ENCODE measurements around the gene FAM241B. TPM values are rescaled to one million over a fixed set of nuclear protein-coding genes. Genes with fewer than 3 reads are reported as not detected.

Gene FAM241B
- total RNA-seq, 1 donor from 2014 or later = not detected

DNA sequence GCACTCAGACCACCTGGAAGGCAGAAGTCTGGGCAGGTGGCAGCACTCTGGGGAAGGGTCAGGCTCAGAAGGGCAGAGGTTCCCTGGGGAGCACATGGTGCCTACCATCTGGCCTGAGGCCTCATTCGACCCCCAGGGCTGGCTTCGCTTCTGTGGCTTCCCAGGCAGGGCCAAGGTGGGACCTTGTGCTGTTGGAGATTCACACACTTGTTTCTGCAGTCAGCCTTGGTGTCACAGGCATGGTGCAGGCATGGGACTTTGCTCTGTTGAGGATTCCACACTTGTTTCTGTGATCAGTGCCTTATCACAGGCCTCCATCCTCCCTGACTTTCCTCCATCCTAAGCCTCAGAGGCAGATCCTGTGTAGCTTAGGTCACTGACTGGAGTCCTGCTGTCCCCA, 11.3 kb upstream of the FAM241B start:
- no peaks in the 10 kb centered on the region for H3K4me1 ChIP-seq (ENCODE audit: control insufficient read depth in 3 of 3, insufficient read depth in 3 of 3, low read length in 3 of 3)
- H3K27me3 ChIP-seq (ENCODE audit: control insufficient read depth in 3 of 3, insufficient read depth in 3 of 3, low read length in 3 of 3) = peaks cover 2 to 7% (median 3%) of the 10 kb centered on the region in 3 donors

GRCh38 chr10:69619626-69620025, 10.4 kb upstream of the FAM241B start:
- H3K36me3 ChIP-seq (ENCODE audit: control insufficient read depth in 3 of 3, insufficient read depth in 3 of 3, low read length in 3 of 3) = no peaks in the 10 kb centered on the region
- no peak overlapping the region for H3K4me3 ChIP-seq (ENCODE audit: low read length in 3 of 3)
- H3K4me1 ChIP-seq (ENCODE audit: control insufficient read depth in 3 of 3, insufficient read depth in 3 of 3, low read length in 3 of 3) = no peaks in the 10 kb centered on the region
- peaks cover 2 to 7% (median 3%) of the 10 kb centered on the region in 3 donors for H3K27me3 ChIP-seq (ENCODE audit: control insufficient read depth in 3 of 3, insufficient read depth in 3 of 3, low read length in 3 of 3)
- no peaks in the 10 kb centered on the region for H3K9me3 ChIP-seq (ENCODE audit: control insufficient read depth in 3 of 3, low read length in 3 of 3)
- no peak overlapping the region for H3K9ac ChIP-seq (ENCODE audit: low read depth in 1 of 3, low read length in 3 of 3)
- H3K27ac ChIP-seq (ENCODE audit: low read depth, low read length) = no peak overlapping the region

More for the DNA sequence above, 11.3 kb upstream of the FAM241B start:
- Histone ChIP-seq H3K27ac (ENCODE audit: low read depth, low read length) (no peak overlapping the region), H3K9me3 (ENCODE audit: control insufficient read depth in 3 of 3, low read length in 3 of 3) (peaks cover 0 to 3% (median 0%) of the 10 kb centered on the region in 3 donors), H3K9ac (ENCODE audit: low read depth in 1 of 3, low read length in 3 of 3) (no peak overlapping the region), H3K36me3 (ENCODE audit: control insufficient read depth in 3 of 3, insufficient read depth in 3 of 3, low read length in 3 of 3) (no peaks in the 10 kb centered on the region), H3K4me3 (ENCODE audit: low read length in 3 of 3) (no peak overlapping the region)

- Histone ChIP-seq H3K9ac (ENCODE audit: low read depth in 1 of 3, low read length in 3 of 3) (no peak overlapping the region), H3K27ac (ENCODE audit: low read depth, low read length) (no peak overlapping the region), H3K4me1 (ENCODE audit: control insufficient read depth in 3 of 3, insufficient read depth in 3 of 3, low read length in 3 of 3) (no peaks in the 10 kb centered on the region), H3K4me3 (ENCODE audit: low read length in 3 of 3) (no peak overlapping the region), H3K9me3 (ENCODE audit: control insufficient read depth in 3 of 3, low read length in 3 of 3) (no peaks in the 10 kb centered on the region), H3K36me3 (ENCODE audit: control insufficient read depth in 3 of 3, insufficient read depth in 3 of 3, low read length in 3 of 3) (no peaks in the 10 kb centered on the region), H3K27me3 (ENCODE audit: control insufficient read depth in 3 of 3, insufficient read depth in 3 of 3, low read length in 3 of 3) (peaks cover 2 to 7% (median 3%) of the 10 kb centered on the region in 3 donors)
Measured at GRCh38 chr10:69620625-69621024, 9.4 kb upstream of the FAM241B start.

- Histone ChIP-seq H3K4me3 (ENCODE audit: low read length in 3 of 3) (no peak overlapping the region), H3K4me1 (ENCODE audit: control insufficient read depth in 3 of 3, insufficient read depth in 3 of 3, low read length in 3 of 3) (peaks cover 0 to under 1% (median 0%) of the 10 kb centered on the region in 3 donors), H3K9me3 (ENCODE audit: control insufficient read depth in 3 of 3, low read length in 3 of 3) (no peaks in the 10 kb centered on the region), H3K27ac (ENCODE audit: low read depth, low read length) (no peak overlapping the region), H3K9ac (ENCODE audit: low read depth in 1 of 3, low read length in 3 of 3) (no peak overlapping the region), H3K27me3 (ENCODE audit: control insufficient read depth in 3 of 3, insufficient read depth in 3 of 3, low read length in 3 of 3) (peaks cover 2 to 7% (median 2%) of the 10 kb centered on the region in 3 donors), H3K36me3 (ENCODE audit: control insufficient read depth in 3 of 3, insufficient read depth in 3 of 3, low read length in 3 of 3) (no peaks in the 10 kb centered on the region)
Measured at GRCh38 chr10:69624245-69624786, 5.7 kb upstream of the FAM241B start.

DNA sequence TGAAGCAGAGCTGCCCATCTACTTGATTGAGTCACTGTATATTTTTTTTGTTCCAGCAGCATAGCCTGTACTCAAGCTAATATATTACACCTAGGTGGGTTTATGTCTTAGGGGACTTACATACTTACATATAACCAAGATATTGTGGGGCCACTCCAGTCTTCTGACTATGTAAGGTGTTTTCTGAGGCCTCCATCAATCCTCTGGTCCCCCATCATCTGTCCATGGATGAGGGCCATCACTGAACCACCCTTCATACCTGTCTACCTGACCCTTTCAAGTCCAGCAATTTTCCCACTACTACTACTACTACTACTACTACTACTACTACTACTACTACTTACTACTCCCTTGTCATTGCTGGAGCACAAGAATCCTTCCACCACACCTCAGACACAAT, 3.2 kb upstream of the FAM241B start:
- Histone ChIP-seq H3K4me1 (ENCODE audit: control insufficient read depth in 3 of 3, insufficient read depth in 3 of 3, low read length in 3 of 3) (peaks cover 4 to 12% (median 7%) of the 10 kb centered on the region in 3 donors), H3K36me3 (ENCODE audit: control insufficient read depth in 3 of 3, insufficient read depth in 3 of 3, low read length in 3 of 3) (no peaks in the 10 kb centered on the region), H3K27ac (ENCODE audit: low read depth, low read length) (no peak overlapping the region), H3K4me3 (ENCODE audit: low read length in 3 of 3) (no peak overlapping the region), H3K27me3 (ENCODE audit: control insufficient read depth in 3 of 3, insufficient read depth in 3 of 3, low read length in 3 of 3) (peaks cover 0 to 13% (median 12%) of the 10 kb centered on the region in 3 donors), H3K9me3 (ENCODE audit: control insufficient read depth in 3 of 3, low read length in 3 of 3) (no peaks in the 10 kb centered on the region), H3K9ac (ENCODE audit: low read depth in 1 of 3, low read length in 3 of 3) (no peak overlapping the region)

DNA sequence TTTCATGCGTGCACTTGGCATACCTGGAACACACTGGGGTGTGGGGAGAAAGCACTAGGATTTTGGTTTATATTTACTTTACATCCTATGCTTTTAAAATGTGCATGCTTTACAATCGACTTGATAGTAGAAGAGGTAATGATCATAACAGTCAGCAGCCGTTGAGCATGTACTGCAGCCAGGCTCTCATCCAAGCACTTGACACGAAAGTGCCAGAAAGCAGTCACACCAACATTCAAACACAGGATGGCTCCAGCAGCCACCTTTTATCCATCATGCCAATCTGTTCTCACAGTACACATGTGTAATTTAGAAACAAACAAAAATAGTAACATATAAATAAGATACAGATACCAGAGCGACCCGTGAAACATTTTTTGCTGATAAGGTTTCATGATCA, 1.2 kb upstream of the FAM241B start:
- Histone ChIP-seq H3K9me3 (ENCODE audit: control insufficient read depth in 3 of 3, low read length in 3 of 3) (no peaks in the 10 kb centered on the region), H3K36me3 (ENCODE audit: control insufficient read depth in 3 of 3, insufficient read depth in 3 of 3, low read length in 3 of 3) (peaks cover 0 to 4% (median 2%) of the 10 kb centered on the region in 3 donors), H3K27me3 (ENCODE audit: control insufficient read depth in 3 of 3, insufficient read depth in 3 of 3, low read length in 3 of 3) (peaks cover 0 to 13% (median 12%) of the 10 kb centered on the region in 3 donors), H3K4me3 (ENCODE audit: low read length in 3 of 3) (no peak overlapping the region), H3K27ac (ENCODE audit: low read depth, low read length) (no peak overlapping the region), H3K9ac (ENCODE audit: low read depth in 1 of 3, low read length in 3 of 3) (no peak overlapping the region), H3K4me1 (ENCODE audit: control insufficient read depth in 3 of 3, insufficient read depth in 3 of 3, low read length in 3 of 3) (peaks cover 4 to 12% (median 7%) of the 10 kb centered on the region in 3 donors)

DNA sequence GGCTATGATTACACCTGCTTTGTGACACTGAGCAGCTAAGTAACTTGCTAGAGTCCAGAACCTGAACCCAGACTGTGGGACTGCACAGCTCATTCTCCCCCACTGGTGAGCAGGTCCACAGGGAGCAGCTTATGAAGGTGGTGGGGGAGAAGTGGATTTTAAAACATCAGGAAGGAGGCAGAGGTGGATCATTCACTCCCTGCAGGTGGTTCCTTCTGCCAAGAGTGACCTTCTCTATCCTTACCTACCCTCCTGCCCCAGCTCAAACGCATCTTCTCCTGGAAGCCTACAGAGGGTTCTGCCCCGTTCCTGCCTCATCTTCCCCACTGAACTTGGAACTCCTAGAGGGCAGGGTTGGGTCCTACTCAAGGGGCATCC, 539 bp upstream of the FAM241B start:
- Histone ChIP-seq H3K27ac (ENCODE audit: low read depth, low read length) (no peak overlapping the region), H3K4me3 (ENCODE audit: low read length in 3 of 3) (peak overlapping the region in 2 of 3 donors; percentile 29 to 59), H3K27me3 (ENCODE audit: control insufficient read depth in 3 of 3, insufficient read depth in 3 of 3, low read length in 3 of 3) (peaks cover 0 to 13% (median 12%) of the 10 kb centered on the region in 3 donors), H3K9me3 (ENCODE audit: control insufficient read depth in 3 of 3, low read length in 3 of 3) (no peaks in the 10 kb centered on the region), H3K36me3 (ENCODE audit: control insufficient read depth in 3 of 3, insufficient read depth in 3 of 3, low read length in 3 of 3) (peaks cover 0 to 4% (median 2%) of the 10 kb centered on the region in 3 donors), H3K9ac (ENCODE audit: low read depth in 1 of 3, low read length in 3 of 3) (peak overlapping the region in 1 of 3 donors; percentile 25), H3K4me1 (ENCODE audit: control insufficient read depth in 3 of 3, insufficient read depth in 3 of 3, low read length in 3 of 3) (peaks cover 4 to 12% (median 7%) of the 10 kb centered on the region in 3 donors)

- peaks cover 0 to 15% (median 13%) of the 10 kb centered on the region in 3 donors for H3K27me3 ChIP-seq (ENCODE audit: control insufficient read depth in 3 of 3, insufficient read depth in 3 of 3, low read length in 3 of 3)
- H3K9ac ChIP-seq (ENCODE audit: low read depth in 1 of 3, low read length in 3 of 3) = peak overlapping the region in 2 of 3 donors; percentile 50 to 74
- H3K27ac ChIP-seq (ENCODE audit: low read depth, low read length) = no peak overlapping the region
- peaks cover 0 to 4% (median 2%) of the 10 kb centered on the region in 3 donors for H3K36me3 ChIP-seq (ENCODE audit: control insufficient read depth in 3 of 3, insufficient read depth in 3 of 3, low read length in 3 of 3)
- no peaks in the 10 kb centered on the region for H3K9me3 ChIP-seq (ENCODE audit: control insufficient read depth in 3 of 3, low read length in 3 of 3)
- H3K4me1 ChIP-seq (ENCODE audit: control insufficient read depth in 3 of 3, insufficient read depth in 3 of 3, low read length in 3 of 3) = peaks cover 4 to 12% (median 7%) of the 10 kb centered on the region in 3 donors
- H3K4me3 ChIP-seq (ENCODE audit: low read length in 3 of 3) = peak overlapping the region in 2 of 3 donors; percentile 59 to 71
Measured at GRCh38 chr10:69630651-69631400, 779 bp downstream of the FAM241B start.

DNA sequence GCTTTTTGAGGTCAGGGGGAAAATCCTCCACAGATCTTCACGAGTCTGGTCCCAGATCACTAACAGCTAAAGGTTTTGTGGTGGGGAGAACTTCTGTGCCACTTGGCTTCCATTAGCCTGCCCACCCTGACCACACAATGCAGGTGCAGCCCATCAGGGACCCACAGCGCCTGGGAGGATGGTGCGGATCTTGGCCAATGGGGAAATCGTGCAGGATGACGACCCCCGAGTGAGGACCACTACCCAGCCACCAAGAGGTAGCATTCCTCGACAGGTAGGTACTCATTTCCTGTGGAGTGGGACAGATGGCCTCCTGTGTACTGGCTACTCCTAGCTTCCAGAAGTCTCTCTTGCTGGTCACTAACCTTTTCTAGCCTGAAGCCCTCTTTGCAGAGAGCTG, 1.5 kb downstream of the FAM241B start:
- H3K4me1 ChIP-seq (ENCODE audit: control insufficient read depth in 3 of 3, insufficient read depth in 3 of 3, low read length in 3 of 3) = peaks cover 4 to 12% (median 7%) of the 10 kb centered on the region in 3 donors

More for the DNA sequence above, 1.5 kb downstream of the FAM241B start:
- Histone ChIP-seq H3K27me3 (ENCODE audit: control insufficient read depth in 3 of 3, insufficient read depth in 3 of 3, low read length in 3 of 3) (peaks cover 0 to 15% (median 13%) of the 10 kb centered on the region in 3 donors), H3K27ac (ENCODE audit: low read depth, low read length) (no peak overlapping the region), H3K9ac (ENCODE audit: low read depth in 1 of 3, low read length in 3 of 3) (no peak overlapping the region), H3K36me3 (ENCODE audit: control insufficient read depth in 3 of 3, insufficient read depth in 3 of 3, low read length in 3 of 3) (peaks cover 0 to 4% (median 2%) of the 10 kb centered on the region in 3 donors), H3K4me3 (ENCODE audit: low read length in 3 of 3) (no peak overlapping the region), H3K9me3 (ENCODE audit: control insufficient read depth in 3 of 3, low read length in 3 of 3) (no peaks in the 10 kb centered on the region)

Data from skeletal muscle tissue (tissue), 4 donors.